GM10248 (cell line): ENCODE data around the gene GAB4.
A peak's percentile ranks its signal among the peaks of the same experiment; 100 is the strongest.

Source experiments
- CTCF ChIA-PET: fragments of 300-600 bp; sonication (Branson Sonifier 250); formaldehyde crosslinking; extraction: SDS; loops from one replicate; lab custom pipeline; 2021; ENCODE audit warnings: antibody characterized with exemption; lab: Yijun Ruan, JAX
- POLR2A ChIA-PET: fragments of 350-650 bp; sonication (Branson Sonifier 250); formaldehyde crosslinking; extraction: SDS; loops from one replicate; lab custom pipeline; 2020; ENCODE audit warnings: antibody characterized with exemption; lab: Yijun Ruan, JAX
- DNase-seq: peaks from one replicate; pipeline ENCODE4 v3.0.0; 2012; ENCODE audit errors: extremely low spot score
- CTCF ChIP-seq: IDR thresholded peaks from 2 replicates; pipeline ENCODE4 v1.5.1; 2012; ENCODE audit warnings: mild to moderate bottlenecking, low read depth; ENCODE audit errors: extremely low read depth, missing control alignments, control extremely low read depth

GAB4 gene

GRCh38 chr22:16964366-16964765 is 43.7 kb downstream of the GAB4 start:
- CTCF ChIA-PET = interaction anchor here (0.8 kb wide), 1 partner anchor 8 kb away, joined by 3 read pairs; no protein-coding TSS in a partner anchor
- DNase-seq = no peak
- TF ChIP-seq CTCF = no peak
- POLR2A ChIA-PET = no interaction called here

- ChIA-PET CTCF (no interaction called here), POLR2A (no interaction called here)
- peak; percentile 12 for DNase-seq
- no peak for TF ChIP-seq CTCF
Measured at GRCh38 chr22:16963189-16963945, 44.7 kb downstream of the GAB4 start.

GRCh38 chr22:16962501-16962900 is 45.5 kb downstream of the GAB4 start:
- no peak for TF ChIP-seq CTCF
- DNase-seq = peak; percentile 9
- CTCF ChIA-PET = interaction anchor here (0.9 kb wide), 1 partner anchor 8 kb away, joined by 4 read pairs; no protein-coding TSS in a partner anchor
- POLR2A ChIA-PET = no interaction called here

GRCh38 chr22:16961477-16962186 is 46.4 kb downstream of the GAB4 start:
- CTCF ChIA-PET = interaction anchor here (0.9 kb wide), 1 partner anchor 9 kb away, joined by 4 read pairs; no protein-coding TSS in a partner anchor
- TF ChIP-seq CTCF = no peak
- DNase-seq = peak; percentile 8
- POLR2A ChIA-PET = no interaction called here

- ChIA-PET CTCF (no interaction called here), POLR2A (no interaction called here)
- no peak for TF ChIP-seq CTCF
- peak; percentile 13 for DNase-seq
Measured at GRCh38 chr22:16960884-16961249, 47.2 kb downstream of the GAB4 start.

GRCh38 chr22:16960220-16960883 is 47.7 kb downstream of the GAB4 start:
- ChIA-PET CTCF (no interaction called here), POLR2A (no interaction called here)
- DNase-seq = peak; percentile 10
- no peak for TF ChIP-seq CTCF
